ENCODE results near the gene CHI3L2.

The CHI3L2 gene

DNA sequence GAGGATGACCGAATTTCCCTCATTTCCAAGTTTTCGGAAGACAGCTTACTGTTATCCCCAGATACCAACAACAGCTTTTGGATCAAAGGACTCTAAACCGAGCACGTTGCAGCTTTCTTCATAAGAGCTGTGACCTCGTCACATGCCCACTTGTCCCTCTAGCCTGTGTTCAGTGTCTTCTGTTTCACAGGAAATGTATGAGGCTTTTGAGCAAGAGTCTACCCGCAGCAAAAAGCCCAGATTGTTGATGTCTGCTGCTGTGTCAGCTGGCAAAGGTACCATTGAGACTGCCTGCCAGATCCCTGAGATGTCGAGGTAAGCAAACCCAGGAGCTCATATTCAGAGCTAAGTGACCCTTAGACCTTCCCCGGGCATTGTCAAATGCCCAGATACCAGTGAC lies 24.1 kb downstream of the CHI3L2 start:
- DNase-seq (ENCODE audit: low read depth in 2 of 2), result no peak

DNA sequence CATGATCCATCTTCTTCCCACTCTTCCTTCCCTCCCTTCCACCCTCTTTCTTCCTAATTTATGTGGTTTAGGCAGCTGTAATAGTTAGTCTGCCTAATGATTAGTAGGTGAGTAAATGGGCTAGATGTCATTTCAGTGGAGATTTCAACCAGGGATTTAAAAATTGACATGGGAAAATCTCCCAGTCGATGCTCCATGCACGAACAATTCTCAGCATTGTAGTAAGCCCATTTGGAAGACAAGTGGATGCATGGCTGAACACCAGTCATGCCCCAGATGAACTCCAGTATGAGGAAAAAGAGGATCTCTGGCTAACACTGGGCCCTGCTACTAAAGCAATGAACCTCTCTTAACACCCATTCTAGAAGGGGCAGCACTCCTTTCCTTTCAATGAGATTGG lies 25.3 kb downstream of the CHI3L2 start:
- DNase-seq (ENCODE audit: low read depth in 2 of 2), result no peak

DNA sequence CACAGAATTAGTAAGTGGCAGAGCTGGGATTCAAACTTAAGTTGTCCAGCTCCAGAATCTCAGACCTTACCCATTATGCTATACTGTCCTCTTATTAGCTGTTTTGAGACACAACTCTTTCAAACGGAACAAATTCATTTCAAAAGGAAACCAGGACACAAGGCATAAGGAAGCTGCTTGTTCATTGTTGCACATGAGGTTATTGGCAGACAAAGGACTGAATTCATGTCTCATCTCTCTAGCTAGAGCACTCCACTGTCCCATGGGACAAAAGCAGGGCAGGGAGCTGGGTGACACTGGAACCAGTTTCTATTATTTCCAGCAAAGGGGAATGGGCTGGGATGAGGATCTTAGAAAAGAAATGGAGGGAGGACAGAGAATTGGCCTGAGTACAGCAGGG lies 26.4 kb downstream of the CHI3L2 start:
- DNase-seq (ENCODE audit: low read depth in 2 of 2), result no peak

DNA sequence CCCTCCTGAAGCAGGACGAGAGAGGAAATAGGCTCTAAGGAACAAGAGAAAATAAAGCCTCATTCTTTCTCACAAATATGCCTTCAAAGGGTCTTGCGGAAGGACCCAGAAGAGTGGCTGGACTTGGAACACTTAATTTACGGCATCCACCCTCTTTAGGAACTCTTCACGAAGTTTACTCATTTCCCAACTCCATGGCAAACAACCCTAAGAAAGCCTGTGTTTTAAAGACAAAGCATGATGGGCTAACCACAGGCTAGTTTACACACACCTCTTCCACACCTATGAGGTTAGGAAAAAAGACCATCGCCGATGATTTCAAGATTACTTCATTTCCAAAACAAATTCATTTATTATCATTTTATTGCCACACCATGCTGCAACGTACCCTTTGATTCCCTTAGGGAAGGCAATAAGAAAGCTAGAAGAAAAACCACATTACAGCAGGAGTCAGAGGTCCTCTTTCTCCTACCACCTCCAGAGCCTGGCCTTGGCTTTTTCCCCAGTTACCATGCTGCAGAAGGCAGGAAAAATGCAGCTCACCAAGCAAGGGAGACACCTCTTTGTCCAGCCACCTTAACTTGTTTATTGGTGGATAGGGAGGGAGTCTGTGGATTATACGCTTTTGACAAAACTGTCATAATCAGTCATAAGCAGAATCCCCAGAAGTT lies 29.6 kb downstream of the CHI3L2 start:
- no peak for DNase-seq (ENCODE audit: low read depth in 2 of 2)

DNA sequence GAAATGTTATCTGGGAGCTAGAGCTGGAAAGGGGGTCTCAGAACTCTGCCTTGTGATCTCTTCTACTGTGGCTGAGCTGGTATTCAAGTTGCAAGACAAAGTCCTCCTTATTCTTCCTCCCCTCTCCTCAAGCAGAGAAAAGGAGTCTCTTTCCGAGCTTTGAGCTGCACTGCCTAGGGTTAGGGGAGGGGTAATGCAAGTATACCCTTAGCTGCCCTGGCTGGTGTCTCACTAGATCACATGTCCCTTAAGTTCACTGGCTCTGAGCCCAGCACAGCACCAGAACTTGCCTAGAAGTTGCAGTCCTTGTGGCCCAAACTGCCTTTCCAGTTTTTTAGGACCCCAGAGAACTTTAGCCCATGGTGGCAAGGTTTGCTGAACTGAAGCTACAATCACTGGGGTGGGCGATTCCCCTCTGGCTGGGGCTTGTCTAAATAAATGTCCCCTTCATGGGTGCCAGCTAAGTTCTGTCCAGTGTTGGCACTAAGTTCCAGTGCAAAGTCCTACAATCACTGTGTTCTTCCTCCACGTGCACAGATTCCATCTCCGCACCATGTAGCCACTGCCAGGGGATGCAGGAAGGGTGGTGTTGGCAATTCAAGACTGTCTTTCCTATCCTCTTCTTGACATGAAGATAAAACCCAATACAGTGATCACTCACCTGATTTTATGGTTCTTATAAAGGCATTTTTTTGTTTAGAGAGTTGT lies 40.4 kb downstream of the CHI3L2 start:
- DNase-seq (ENCODE audit: low read depth in 2 of 2), result no peak

DNA sequence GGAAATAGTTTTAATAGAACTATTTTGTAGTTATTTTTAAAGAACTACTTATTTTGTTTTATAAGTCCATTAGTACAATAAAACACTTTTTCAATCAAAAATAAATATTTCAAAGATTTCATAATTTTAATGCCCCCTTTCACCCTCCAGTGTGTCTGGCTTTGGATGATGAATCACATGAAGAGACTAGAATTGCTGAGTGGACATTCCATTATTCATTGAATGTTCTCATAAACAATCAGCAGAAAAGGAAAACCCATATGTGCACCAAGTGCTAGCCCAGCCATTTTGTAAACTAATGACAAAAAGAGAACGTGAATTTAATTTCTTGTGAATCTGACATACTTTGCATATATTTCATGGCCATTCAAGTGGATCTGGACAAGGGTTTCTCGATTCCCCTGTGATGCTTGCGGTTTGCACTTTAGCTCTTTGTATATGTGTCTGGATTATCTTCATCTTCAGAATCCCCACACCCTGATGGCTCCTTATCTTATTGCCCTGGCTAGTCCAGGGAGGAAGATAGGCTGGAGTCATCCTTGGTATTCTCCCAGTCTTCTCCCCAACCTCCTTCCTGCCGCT lies 42.4 kb downstream of the CHI3L2 start:
- DNase-seq (ENCODE audit: low read depth in 2 of 2), result no peak

DNA sequence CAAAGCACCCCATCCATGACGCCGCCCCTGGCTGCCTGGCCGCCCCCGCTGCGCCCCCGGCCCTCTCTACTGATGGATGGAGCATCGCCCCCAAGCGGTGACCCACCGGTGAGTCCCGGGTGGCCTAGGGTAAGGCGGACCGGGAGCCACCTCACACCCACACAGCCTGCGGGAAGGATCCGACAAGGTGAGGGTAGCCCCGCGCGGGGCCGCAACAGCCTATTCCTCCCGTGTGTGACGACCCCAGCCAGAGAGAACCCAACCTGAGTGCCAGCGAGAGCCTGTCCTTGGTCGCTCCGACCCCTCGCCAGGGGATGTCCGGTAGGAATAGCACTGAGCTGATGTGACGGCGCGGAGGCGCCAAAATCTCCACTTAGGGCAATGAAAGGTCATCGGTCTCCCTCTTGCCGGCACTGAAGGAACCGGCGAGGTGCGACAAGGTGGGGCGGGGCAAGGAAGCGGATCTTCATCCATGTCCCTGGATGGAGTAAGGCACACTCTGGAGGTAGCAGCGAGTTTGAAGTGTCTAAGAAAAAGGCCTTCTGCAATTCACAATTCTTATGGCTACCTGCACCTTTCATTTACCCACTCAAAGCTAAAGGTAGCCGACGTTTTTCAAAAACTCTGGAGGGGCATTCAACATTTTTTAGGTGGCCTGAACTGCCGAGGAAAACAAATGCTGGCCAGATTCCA lies 43.4 kb downstream of the CHI3L2 start:
- no peak for DNase-seq (ENCODE audit: low read depth in 2 of 2)

DNA sequence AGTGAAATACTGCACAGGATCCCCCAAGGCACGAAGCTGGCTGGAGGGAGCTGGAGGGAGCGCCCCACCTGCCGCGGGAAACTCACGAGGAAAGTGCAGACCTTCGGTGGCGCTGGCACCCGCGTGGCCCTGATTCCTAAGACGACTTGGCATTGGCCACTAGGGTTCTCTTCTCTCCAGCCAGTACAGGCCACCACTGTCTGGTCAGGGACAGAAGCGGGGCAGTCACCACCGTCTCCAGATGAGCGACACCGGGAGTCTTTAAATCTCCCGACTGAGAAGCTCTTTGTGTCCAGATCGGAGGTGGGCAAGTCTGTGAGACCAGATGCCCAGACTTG lies 43.9 kb downstream of the CHI3L2 start:
- no peak for DNase-seq (ENCODE audit: low read depth in 2 of 2)

DNA sequence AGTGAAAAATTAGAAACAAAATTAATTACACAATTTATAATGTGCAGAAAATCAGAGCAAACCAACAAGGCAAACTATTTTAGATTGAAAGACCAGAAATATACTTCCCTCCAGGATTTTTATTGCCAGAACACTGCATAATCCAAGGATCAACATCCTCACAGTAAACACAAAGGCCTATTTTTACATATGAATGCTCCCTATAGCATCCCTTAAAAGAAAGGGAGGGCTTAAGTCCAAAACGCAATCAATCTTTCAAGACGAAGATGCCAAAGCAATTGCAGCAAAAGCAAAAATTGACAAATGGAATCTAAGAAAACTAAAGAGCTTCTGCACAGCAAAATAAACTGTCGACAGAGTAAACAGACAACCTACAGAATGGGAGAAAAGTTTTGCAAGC lies 44.6 kb downstream of the CHI3L2 start:
- no peak for DNase-seq (ENCODE audit: low read depth in 2 of 2)

DNA sequence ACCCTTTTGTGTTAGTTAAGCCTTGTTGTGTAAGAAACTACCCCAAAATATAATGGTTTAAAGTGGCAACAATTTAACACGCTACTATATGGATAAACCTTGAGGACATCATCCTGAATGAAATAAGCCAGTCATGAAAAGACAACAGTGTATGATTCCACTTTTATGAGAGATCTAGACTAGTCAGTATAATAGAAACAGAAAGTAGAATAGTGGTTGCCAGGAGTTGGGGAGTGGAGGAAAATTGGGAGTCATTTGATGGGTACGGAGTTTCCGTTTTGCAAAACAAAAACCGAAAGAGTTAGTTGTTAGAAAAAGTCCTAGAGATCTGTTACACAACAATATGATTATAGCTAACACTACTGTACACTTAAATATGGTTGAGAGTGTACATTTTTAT lies 47.1 kb downstream of the CHI3L2 start:
- no peak for DNase-seq (ENCODE audit: low read depth in 2 of 2)

DNA sequence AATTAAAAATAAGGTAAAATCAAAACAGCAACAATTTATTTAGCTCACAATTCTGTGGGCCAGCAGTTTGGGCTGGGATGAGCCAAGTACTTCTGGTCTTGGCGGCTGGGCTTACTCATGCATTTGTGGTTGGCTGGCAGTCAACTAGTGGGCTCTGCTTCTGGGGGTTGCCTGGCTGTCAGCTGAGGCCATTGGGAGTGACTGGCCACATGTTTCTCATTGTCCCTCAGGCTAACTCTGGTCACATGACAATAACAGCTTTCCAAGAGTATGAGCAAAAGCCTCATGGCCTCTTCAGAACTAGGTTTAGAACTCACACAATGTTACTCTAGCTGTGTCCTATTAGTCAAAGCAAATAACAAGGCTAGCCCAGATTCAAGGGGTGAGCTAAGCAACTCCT lies 47.6 kb downstream of the CHI3L2 start:
- DNase-seq (ENCODE audit: low read depth in 2 of 2), result peak in 1 of 2 experiments; percentile 28

DNA sequence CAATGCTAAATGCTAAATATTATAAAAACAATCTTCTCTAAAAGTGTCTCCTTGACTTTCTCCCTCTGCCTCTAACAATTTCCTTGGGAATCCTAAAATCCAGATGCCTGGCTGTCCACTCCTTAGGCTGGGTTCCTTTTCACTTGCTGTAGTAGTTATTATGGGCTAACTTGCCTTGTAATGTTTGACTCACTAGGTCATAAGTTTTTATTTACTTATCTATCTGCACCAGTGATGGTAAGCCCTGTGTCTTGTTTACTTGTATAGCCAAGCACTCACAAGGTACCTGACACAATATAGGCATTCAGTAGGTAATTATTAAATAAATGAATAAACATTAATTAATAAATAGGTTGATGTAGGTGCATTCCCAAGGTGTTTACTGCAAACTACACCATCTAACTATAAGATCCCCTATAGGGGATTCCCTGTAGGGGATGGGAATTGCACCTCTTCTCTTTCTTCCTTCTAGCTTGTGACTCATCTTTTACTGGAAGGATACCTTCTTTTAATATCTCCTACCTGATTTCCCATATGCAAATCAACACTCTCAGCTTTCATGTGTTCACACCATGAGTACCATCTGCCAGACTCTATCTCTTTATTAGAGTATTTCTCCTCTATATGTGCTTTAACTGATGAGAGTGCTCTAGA lies 48.4 kb downstream of the CHI3L2 start:
- DNase-seq (ENCODE audit: low read depth in 2 of 2), result no peak

DNA sequence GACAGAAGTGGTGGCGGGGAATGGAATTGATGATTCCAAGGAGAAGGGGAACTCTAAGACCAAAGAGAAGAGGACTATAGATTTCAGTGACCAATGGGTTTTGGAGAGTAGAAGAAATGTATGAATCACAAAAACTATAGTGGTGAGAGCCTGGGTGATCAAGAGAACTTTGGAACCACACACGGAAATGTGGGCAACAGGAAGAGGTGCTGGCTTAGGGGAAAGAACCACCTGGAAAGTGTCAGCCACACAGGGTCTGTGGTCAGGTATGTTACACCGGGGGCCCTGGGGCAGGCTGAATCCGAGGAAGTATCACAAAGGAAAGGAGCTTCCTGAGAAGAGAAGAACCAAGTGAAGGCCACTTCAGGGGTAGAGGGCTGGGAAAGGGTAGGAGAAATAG lies 51.6 kb downstream of the CHI3L2 start:
- no peak for DNase-seq (ENCODE audit: low read depth in 2 of 2)

DNA sequence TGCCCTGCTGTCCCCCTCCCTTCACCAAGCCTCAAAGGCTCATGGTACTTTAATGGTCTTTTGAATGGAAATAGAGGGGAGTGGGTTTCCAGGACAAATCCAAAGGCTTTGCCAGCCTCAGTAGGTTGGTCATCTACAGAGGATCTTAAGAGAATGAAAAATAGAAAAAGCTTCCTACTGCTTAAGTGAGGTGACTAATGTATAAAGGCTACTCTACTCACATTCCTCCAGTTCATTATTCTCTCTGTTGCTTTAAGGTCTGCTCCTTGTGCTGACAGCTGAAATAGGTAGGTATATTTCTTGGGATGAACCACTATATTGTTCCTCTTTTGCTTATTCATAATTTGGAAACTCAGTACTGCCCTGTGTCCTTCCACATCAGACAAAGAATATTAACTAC lies 52.8 kb downstream of the CHI3L2 start:
- DNase-seq (ENCODE audit: low read depth in 2 of 2), result no peak

DNA sequence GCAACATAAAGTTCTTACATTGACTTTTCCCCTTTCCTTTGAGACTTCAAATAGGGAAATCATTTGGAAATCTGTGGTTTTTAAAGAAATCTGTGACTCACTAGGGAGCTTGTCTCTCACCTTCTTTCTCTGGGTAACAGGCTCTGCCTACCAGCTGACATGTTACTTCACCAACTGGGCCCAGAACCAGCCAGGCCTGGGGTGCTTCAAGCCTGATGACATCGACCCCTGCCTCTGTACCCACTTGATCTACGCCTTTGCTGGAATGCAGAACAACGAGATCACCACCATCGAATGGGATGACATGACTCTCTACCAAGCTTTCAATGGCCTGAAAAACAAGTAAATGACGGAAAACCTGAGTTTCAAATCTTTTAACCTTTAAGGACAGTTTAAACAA lies 53.9 kb downstream of the CHI3L2 start:
- DNase-seq (ENCODE audit: low read depth in 2 of 2), result no peak

DNA sequence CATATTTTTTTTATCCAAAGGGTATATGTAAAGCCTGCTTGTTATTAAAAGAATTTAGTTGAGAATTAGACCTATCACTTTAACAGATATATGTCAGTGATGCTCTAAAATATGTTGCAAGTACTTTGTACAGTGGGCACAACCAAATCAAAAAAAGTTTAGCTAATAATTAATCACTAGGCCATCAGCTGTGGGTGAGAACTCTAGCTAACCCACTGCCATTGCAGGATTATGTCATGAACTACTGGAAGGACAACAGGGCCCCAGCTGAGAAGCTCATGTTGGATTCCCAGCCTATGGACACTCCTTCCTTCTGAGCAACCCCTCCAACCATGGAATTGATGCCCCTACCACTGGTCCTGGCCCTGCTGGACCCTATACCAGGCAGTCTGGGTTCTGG lies 56.3 kb downstream of the CHI3L2 start:
- DNase-seq (ENCODE audit: low read depth in 2 of 2), result no peak

DNA sequence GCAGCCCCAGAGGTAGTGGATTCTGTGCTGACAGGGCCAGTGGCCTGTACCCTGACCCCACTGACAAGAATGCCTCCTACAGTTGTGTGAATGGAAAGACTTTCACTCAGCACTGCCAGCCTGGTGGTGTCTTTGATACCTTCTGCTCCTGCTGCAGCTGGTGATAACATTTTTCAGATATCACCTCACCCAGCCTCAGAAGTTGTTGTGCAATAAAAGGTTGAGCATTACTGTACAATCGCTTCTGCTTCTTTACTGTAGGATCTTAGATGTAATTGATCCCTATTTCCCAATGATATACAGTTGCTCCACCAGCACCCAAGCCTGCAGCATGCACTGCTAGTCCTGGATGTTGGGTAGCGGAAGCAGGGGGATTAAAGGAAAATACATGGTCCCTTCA lies 58.4 kb downstream of the CHI3L2 start:
- DNase-seq (ENCODE audit: low read depth in 2 of 2), result no peak

DNA sequence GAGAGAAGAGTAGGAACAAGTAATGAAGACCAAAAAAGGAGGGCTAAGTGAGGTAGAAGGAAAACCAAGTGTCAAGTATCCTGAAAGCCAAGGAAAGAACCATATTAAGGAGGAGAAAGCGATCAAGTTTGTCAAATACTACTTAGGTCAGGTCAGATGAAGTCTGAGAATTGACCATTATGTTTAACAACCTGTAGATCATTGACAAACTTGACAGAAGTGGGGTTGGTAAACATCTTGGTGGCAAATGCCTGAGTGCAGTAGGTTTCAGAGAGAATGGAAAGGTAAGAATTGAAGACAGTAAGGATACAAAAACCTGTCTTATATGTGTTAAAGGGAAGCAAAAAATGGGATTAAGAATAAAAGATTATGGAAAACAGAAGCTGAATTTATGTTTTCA lies 59.4 kb downstream of the CHI3L2 start:
- DNase-seq (ENCODE audit: low read depth in 2 of 2), result no peak

DNA sequence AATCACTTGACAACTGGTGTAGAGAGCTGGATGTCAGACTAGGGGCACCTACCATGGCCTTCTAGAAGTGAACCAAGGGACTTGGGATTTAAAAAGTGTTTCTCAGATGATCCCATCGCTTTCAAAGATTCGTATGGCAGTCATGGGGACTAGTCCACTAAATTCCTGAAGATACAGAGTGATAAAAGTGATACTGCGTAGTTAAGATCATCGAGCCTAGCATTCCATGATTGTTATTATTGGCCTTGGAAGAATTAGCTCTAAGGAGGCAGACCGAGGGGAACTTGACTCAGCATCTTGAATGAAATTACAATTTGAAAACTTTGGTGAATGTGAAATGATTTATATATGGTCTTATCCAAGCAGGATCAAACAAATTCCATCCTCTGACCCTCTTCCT lies 61.9 kb downstream of the CHI3L2 start:
- no peak for DNase-seq (ENCODE audit: low read depth in 2 of 2)

DNA sequence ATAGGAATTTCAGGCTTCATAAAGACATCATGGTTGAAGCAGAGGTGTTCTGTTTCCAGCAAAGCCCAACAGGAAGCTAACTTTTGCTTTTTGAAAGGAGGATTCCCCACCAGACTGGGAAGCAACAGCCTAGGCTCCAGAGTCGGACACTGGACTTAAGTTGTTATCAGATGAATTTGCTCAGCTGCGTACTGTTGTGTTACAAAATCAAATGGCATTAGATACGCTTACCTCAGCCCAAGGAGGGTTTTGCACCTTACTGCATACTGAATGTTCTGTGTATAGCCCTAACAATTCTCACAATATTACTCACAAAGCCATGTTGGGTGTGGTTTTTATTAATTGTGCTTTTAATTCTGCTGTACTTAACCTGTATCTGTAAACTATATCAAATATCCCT lies 62.6 kb downstream of the CHI3L2 start:
- no peak for DNase-seq (ENCODE audit: low read depth in 2 of 2)

DNA sequence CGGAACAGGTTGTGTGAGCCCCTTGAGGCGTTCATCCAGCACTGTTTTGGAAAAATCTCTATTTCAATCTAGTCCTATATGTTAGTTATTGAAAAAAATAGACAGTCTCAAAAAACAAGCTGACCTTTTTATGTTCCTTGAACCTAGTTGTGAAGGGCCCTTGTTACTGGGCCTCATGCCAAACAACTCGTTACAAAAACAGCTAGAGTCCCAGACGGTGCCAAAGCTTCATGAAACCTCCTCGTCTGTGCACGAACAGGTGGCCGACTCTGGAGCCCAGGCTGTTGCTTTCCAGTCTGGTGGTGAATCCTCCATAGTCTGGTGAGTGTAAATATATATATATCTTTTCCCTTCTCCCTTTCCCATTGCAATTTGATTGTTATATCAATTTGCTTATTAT lies 63.1 kb downstream of the CHI3L2 start, which contains the start of gene CHIA:
CHIA (plus strand) TSS at position 222 of the 400 bp plus-strand sequence. CDS start 19,617 bp downstream, outside the sequence.
- no peak for DNase-seq (ENCODE audit: low read depth in 2 of 2)

All from stimulated activated CD4-positive, alpha-beta T cell treated with anti-CD3 and anti-CD28 coated beads, Interleukin-12 subunit alpha, Interleukin-12 subunit beta, amount 100 ng/mL, for 24 hours (primary cell).